ENCODE data around the gene CTNNA2.

Gene CTNNA2

GRCh38 chr2:79984476-79984875 lies 471.6 kb downstream of the CTNNA2 start:
- no peak for DNase-seq (ENCODE audit: low read depth)

DNA sequence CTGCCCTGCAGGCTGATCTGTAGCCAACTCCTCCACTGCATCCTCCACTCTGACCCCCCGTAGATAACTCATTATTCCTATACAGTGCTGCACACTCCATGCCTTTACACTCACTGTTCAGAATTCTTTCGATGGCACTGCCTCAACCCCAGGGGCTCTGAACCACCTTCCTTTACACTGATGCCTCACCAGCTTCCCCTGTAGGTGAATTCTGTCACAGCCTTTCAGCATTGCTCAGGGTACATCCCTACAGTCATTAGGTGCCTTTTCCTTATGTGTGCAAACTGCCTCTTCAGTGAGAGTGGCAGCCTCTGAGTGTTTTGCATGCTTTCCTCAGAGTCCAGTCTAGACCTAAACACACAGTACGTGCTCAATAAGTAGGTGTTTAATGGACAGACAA lies 472.3 kb downstream of the CTNNA2 start:
- no peak for DNase-seq (ENCODE audit: low read depth)

DNA sequence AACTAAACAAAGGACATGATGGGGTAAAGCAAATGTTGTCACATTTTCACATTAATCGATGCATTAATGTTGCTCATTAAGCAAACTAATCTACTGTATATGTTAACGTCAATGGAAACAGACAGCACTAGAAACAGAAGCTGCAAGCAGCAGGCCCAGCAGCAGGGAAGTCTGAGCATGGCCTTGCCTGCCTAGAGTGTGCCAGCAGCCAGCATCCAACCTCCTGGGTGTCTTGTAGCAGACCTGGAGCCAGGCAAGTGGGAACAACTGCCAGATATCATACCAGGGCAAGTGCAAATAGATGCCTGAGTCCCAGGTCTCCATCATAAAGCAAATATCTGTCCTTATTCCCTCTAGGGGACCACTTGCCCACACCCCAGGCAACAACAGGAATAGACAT lies 472.7 kb downstream of the CTNNA2 start:
- DNase-seq (ENCODE audit: low read depth), result no peak

GRCh38 chr2:79993144-79993543 lies 480.3 kb downstream of the CTNNA2 start:
- peak; percentile 46 for DNase-seq (ENCODE audit: low read depth)

- no peak for DNase-seq (ENCODE audit: low read depth)
These were observed 481.3 kb downstream of the CTNNA2 start for GRCh38 chr2:79994161-79994560.

DNA sequence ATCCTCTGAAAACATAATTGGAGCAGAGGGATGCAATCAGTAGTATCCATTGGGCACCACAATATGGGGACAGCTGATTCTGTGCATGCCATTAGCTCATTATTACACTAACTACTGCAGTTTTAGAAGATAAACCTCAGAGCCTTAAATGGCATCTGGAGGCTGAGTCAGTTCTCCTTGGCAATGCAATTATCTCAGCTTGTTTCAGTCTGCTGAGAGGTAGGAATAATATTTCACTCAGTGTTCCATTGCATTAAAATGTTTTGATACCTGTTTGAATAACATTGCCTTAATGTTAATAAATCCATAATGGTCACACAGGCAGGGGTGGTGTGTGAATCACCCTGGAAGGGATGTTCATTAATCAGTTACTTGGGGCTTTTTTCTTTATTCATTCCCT lies 482.1 kb downstream of the CTNNA2 start:
- no peak for DNase-seq (ENCODE audit: low read depth)

- DNase-seq (ENCODE audit: low read depth), result no peak
These were observed 483.9 kb downstream of the CTNNA2 start for GRCh38 chr2:79996709-79997108.

GRCh38 chr2:80001701-80002101 lies 488.9 kb downstream of the CTNNA2 start:
- peak; percentile 64 for DNase-seq (ENCODE audit: low read depth)

DNA sequence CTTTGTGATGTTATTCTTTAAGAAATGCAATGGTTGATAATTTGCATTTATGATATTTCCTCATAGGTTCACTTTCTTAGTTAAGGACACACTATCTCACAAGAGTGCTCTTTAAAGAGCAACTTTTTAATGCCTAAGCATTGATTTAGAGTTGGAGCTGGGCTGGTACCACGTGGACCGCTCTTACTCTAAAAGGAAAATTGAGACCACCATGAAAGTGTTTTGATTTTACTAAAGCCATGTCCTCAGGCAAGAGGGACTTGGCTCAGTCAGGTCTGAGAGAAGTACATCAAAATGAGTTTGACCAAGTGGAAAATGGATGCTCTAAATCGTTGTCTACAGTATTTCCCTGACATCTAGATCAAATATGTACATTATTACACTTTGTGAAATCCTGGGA lies 489.3 kb downstream of the CTNNA2 start:
- no peak for DNase-seq (ENCODE audit: low read depth)

GRCh38 chr2:80002568-80003157 lies 489.8 kb downstream of the CTNNA2 start:
- no peak for DNase-seq (ENCODE audit: low read depth)

DNA sequence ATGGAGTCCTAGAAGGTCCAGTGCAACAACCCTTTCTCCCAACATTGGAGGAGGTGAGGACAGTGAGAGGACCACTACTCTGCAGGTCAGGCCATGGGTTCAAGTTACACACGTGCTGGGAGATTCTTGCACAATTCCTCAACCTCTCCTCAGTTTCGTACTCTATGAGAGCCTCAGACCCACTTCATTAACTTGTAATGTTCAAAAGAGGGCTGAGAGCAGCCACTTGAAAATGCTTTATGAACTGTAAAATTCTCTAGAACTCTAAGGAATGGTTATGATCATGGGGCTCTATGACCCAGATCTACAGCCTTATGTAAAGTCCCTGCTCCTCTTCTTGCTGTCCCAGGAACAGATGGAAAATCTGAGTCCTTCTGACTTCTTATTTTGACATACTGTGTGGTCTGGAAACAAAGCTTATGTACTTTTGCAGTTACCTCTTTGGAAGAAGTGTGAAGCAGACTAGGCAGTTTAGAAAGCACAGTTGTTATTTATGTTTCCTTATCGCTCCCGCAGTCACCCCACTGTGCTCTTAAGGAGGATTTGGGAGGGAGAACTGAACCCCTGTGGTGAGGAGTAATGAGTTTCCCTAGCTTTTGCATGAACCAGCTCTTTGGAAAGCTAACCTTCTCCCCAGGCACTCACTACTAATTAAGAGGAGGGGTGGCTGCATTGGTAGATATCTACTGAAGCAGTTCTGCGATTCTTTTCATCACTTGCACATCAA lies 495.1 kb downstream of the CTNNA2 start:
- no peak for DNase-seq (ENCODE audit: low read depth)

GRCh38 chr2:80008596-80008995 lies 495.7 kb downstream of the CTNNA2 start:
- DNase-seq (ENCODE audit: low read depth), result no peak

DNA sequence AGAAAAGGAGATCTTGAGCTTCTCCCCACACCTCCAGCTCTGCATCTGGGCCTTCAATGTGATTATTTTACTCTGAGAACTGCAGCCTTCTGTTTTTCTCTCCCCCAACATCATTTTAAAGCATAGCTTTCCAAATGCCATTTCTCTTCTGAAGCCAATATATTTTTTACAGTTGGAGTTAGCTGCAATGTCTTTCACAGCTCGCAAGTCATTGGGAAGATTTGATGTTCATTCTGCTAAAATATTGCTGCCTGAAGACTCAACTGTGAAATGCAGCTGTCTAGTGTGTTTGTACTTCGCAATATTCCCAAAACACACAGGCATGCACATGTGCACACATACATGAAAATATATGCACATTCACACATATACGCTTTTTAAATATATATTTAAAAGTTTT lies 496.4 kb downstream of the CTNNA2 start:
- DNase-seq (ENCODE audit: low read depth), result no peak

- no peak for DNase-seq (ENCODE audit: low read depth)
These were observed 499.2 kb downstream of the CTNNA2 start for GRCh38 chr2:80012061-80012460.

DNA sequence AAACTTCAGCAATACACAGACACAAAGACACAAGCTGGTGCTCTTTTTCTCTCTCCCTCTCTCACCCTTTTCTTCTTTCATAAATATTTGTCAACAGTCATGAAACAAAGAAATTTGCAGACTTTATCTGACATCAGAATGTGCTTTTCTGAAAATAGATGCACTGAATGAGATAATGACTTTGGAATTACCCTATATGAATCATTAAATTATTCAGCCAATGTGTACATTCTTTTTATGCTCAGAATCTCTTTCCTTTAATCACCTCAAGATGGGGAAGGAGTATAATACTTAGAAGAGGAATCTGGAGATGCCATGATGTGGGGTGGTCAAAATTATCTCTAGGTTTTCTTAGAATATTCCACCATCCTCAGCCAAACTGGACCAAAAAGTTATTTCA lies 501.8 kb downstream of the CTNNA2 start:
- no peak for DNase-seq (ENCODE audit: low read depth)

DNA sequence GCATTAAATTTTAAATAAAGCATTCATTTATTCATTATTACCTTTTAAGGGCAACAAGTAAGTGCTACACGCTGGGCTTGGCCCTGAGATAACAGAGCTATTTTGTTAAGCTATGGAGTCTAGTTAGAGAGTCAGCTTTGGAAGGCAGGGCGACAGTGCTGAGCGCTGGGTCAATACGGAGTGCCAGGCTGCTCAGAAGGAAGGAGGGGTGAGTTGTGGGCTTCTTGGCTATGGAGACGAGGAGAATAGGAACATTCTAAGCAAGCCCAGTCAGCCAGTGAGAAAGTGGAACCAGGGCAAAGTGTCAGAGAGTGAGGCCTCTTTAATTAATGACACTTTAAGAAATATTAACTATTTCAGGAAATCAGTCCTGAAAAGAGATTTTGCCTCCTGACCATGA lies 503.3 kb downstream of the CTNNA2 start:
- DNase-seq (ENCODE audit: low read depth), result no peak

- no peak for DNase-seq (ENCODE audit: low read depth)
These were observed 507.0 kb downstream of the CTNNA2 start for GRCh38 chr2:80019571-80020460.

- no peak for DNase-seq (ENCODE audit: low read depth)
These were observed 509.2 kb downstream of the CTNNA2 start for GRCh38 chr2:80022018-80022417.

- no peak for DNase-seq (ENCODE audit: low read depth)
These were observed 513.3 kb downstream of the CTNNA2 start for GRCh38 chr2:80026040-80026729.

- DNase-seq (ENCODE audit: low read depth), result no peak
These were observed 515.2 kb downstream of the CTNNA2 start for GRCh38 chr2:80028051-80028450.

DNA sequence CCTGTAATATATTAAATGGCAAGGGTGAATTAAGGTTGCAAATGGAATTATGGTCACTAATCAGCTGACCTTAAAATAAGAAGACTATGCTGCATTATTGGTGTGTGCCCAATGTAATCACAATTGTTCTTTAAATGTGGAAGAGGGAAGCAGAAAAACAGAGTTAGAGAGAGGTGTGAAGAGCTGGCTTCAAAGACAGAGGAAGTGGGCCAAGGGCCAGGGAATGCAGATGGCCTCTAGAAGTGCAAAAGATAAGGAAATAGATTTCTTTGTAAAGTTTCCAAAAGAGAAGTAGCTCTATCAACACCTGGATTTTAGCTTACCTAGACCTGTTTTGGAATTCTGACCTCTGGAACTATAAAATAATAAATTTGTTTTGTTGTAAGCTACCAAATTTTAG lies 515.7 kb downstream of the CTNNA2 start:
- DNase-seq (ENCODE audit: low read depth), result no peak

- DNase-seq (ENCODE audit: low read depth), result no peak
These were observed 517.3 kb downstream of the CTNNA2 start for GRCh38 chr2:80030135-80030534.

Data from GM04503 (cell line).